Pericardium fibroblast (primary cell): ENCODE measurements around the gene TMEM38A. TPM values are rescaled to one million over a fixed set of nuclear protein-coding genes. Genes with fewer than 3 reads are reported as not detected.

Experiments
- total RNA-seq: library from RNA; depleted of rRNA; stranded (reverse); fragments of >200 nt; gene quantifications from 2 replicates; pipeline ENCODE4 v1.2.3, GENCODE V29; 2015

TMEM38A gene
- 0.34 and 1.8 TPM in 2 replicates for total RNA-seq

GRCh38 chr19:16660763-16661479 lies at the start of gene TMEM38A:
TSS of gene TMEM38A (plus strand) at chr19:16661139. CDS start at chr19:16661218, 79 bp downstream.

GRCh38 chr19:16628183-16628983 lies 32.6 kb upstream of the TMEM38A start, which contains the start of gene MED26:
TSS of gene MED26 (minus strand) at chr19:16628204. CDS start at chr19:16627943, 261 bp downstream.

GRCh38 chr19:16659832-16660708 lies 869 bp upstream of the TMEM38A start, which contains the start of gene SMIM7:
TSS of gene SMIM7 (minus strand) at chr19:16660144. CDS start at chr19:16660110, 34 bp downstream.

Other genes with a start within 250 kb of the TMEM38A start
- gene EPS15L1, start 189.2 kb upstream of the TMEM38A start, total RNA-seq, result 7.2 and 9.2 TPM in 2 replicates
- not detected in 2 replicates for gene CALR3, start 165.0 kb upstream of the TMEM38A start, total RNA-seq
- 2.0 and 6.1 TPM in 2 replicates for gene C19orf44, start 164.7 kb upstream of the TMEM38A start, total RNA-seq
- 5.6 and 5.9 TPM in 2 replicates for gene CHERP, start 118.7 kb upstream of the TMEM38A start, total RNA-seq
- gene SLC35E1, start 88.7 kb upstream of the TMEM38A start, total RNA-seq, result 25.5 and 41.7 TPM in 2 replicates
- gene MED26, start 32.9 kb upstream of the TMEM38A start, total RNA-seq, result 6.3 and 7.8 TPM in 2 replicates
- gene SMIM7, start 995 bp upstream of the TMEM38A start, total RNA-seq, result 65.5 and 112 TPM in 2 replicates
- gene NWD1, start 58.7 kb downstream of the TMEM38A start, total RNA-seq, result not detected in 2 replicates
- gene SIN3B, start 168.3 kb downstream of the TMEM38A start, total RNA-seq, result 20.1 and 21.7 TPM in 2 replicates
- 0.26 TPM in 1 of 2 replicates, not detected in the other for gene F2RL3, start 227.9 kb downstream of the TMEM38A start, total RNA-seq